ENCODE measurements around the gene HNRNPL.
"Not testable (repeated sequence)": the region's sequence is repeated elsewhere in the genome, so short reads cannot be mapped to it uniquely, and the experiment has no call there.

Gene HNRNPL

DNA sequence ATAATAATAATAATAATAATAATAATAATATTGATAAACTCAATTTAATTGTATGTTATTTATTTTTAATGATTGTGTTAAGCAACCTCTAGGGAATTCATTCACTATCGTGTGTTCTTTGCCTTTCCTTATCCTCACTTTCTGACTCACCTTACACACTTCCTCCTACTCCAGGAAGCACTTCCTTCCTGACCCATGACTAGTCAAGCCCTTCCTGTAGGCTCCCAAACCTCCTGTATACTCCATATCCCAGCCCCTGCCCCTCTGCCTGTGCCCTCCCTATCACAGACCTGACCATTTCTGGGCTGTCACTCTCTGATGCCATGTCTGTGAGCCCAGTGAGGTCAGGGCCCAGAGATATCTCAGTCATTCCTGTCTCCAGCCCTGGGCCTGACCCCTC, 44.6 kb downstream of the HNRNPL start:
- peak overlapping the region; percentile 9; the same call in 1 of the 2 replicates for H3K27ac ChIP-seq
- CTCF ChIA-PET, result no interaction called here
- POLR2A ChIA-PET (ENCODE audit: low non-redundant PET), result no interaction called here
- TF ChIP-seq, protein P1, sequence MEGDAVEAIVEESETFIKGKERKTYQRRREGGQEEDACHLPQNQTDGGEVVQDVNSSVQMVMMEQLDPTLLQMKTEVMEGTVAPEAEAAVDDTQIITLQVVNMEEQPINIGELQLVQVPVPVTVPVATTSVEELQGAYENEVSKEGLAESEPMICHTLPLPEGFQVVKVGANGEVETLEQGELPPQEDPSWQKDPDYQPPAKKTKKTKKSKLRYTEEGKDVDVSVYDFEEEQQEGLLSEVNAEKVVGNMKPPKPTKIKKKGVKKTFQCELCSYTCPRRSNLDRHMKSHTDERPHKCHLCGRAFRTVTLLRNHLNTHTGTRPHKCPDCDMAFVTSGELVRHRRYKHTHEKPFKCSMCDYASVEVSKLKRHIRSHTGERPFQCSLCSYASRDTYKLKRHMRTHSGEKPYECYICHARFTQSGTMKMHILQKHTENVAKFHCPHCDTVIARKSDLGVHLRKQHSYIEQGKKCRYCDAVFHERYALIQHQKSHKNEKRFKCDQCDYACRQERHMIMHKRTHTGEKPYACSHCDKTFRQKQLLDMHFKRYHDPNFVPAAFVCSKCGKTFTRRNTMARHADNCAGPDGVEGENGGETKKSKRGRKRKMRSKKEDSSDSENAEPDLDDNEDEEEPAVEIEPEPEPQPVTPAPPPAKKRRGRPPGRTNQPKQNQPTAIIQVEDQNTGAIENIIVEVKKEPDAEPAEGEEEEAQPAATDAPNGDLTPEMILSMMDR (conservative IDR thresholded peaks at IDR 0.05; ENCODE audit: low read depth), result no peak
- DNase-seq (ENCODE audit: low spot score), result no peak

DNA sequence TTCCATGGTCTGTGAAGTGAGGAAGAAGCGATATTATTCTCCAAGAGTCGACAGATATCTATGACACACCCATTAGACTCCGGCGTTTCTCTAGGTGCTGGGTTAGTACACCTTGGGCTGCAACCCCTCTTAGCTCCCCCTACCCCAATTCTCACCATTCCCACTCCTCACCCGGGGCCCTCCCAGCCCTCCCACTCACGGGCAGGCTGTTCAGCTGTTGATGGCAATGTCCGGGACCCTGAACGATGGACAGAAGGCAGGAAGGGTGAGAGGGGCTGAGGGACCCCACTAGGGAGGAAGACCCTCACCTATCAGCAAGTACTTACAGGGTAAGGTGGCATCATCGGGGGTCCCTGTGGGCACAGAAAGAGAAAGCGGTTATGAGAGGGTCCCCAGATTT, 46.2 kb downstream of the HNRNPL start:
- ChIA-PET POLR2A (ENCODE audit: low non-redundant PET) (no interaction called here), CTCF (no interaction called here)
- no peak for DNase-seq (ENCODE audit: low spot score)
- TF ChIP-seq, protein P1 (conservative IDR thresholded peaks at IDR 0.05; ENCODE audit: low read depth), result no peak
- no peak overlapping the region for H3K27ac ChIP-seq

DNA sequence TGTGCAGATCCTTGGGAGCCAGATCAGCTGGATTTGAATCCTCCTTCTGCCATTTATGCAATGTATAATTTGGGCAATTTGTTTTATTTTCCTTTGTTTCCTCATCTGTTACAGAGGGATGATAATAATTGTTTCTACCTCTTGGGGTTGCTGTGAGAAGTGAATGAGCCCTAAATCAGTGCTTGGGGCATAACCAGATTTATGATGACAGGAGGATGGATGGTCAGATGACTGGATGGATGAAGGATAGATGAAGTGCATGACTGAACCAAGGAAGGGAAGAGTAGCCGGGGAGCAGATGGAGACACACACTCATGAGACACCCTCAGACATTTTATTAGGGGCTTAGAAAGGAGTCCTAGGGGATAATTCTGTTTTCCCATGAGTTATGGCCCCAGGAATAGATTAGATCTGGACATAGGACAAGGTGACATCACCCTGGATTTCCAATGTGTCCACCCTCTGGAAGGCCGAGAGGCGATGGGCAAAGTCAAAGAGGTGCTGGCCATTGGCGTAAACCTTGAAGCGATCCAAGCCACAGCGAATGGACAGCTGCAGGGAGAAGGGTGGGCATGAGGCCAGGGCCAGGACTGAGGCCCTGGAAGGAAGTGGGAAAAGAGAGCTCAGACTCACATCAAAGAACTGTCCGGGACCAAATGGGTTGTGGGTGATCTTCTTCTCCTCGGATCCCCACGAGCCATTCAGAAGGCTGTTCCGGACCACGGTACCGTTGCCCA, 48.3 kb downstream of the HNRNPL start:
- H3K27ac ChIP-seq, result no peak overlapping the region
- CTCF ChIA-PET, result no interaction called here
- TF ChIP-seq, protein P1 (conservative IDR thresholded peaks at IDR 0.05; ENCODE audit: low read depth), result no peak
- POLR2A ChIA-PET (ENCODE audit: low non-redundant PET), result no interaction called here
- DNase-seq (ENCODE audit: low spot score), result no peak

DNA sequence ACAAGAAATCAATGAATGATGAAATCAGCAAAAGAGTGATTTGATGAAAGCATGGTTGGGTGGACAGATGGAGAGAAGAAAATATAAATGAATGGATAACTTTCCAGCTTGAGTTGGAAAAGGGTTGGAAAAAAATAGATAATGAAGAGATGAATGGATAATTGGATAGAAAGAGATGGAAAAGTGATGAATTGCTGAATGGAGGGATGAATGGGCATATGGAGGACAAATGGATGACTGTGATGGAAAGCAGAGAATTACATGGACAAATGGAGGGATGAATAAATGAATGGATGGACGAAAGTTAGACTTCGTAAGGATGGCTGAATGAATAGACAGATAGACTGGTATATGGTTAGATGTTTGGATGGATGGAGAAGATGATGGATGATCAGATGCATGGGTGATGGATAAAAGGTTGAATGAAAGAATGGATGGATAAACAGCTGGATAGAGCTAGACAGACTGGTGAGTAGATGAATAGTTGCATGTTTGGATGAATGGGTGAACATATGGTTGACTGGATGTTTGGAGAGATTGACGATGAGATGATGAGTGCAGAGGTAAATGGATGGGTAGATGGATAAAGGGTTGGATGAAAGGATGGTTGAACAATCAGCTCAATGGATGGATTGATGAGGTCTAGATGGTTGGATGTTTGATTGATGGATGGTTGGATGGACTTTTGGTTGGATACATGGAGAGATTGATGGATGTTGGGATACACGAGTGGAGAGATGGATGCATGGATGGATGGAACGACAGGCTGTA, 49.0 kb downstream of the HNRNPL start:
- POLR2A ChIA-PET (ENCODE audit: low non-redundant PET), result no interaction called here
- H3K27ac ChIP-seq, result no peak overlapping the region
- CTCF ChIA-PET, result no interaction called here
- DNase-seq (ENCODE audit: low spot score), result no peak
- TF ChIP-seq, protein P1 (conservative IDR thresholded peaks at IDR 0.05; ENCODE audit: low read depth), result no peak

DNA sequence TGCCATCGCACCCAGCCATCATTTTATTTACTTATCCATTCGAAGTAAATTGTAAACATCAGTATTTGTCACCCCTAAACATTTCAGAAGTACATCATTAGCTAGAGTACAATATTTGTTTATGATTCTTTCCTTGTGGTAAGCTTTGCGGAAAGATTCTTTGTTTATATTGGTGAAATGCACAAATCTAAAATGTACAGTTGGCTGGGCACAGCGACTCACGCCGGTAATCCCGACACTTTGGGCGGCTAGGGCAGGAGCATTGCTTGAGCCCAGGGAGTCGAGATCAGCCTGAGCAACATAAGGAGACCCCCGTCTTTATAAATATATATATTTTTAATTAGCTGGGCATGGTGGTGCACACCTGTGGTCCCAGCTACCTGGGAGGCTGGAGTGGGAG, 50.7 kb downstream of the HNRNPL start:
- POLR2A ChIA-PET (ENCODE audit: low non-redundant PET), result no interaction called here
- CTCF ChIA-PET, result interaction anchor here (0.6 to 0.7 kb wide), 2 partner anchors 30 to 276 kb away, joined by 3 to 4 read pairs; no protein-coding TSS in a partner anchor
- TF ChIP-seq, protein P1 (conservative IDR thresholded peaks at IDR 0.05; ENCODE audit: low read depth), result no peak
- DNase-seq (ENCODE audit: low spot score), result no peak
- H3K27ac ChIP-seq, result peak overlapping the region; percentile 45; the same call in 1 of the 2 replicates

DNA sequence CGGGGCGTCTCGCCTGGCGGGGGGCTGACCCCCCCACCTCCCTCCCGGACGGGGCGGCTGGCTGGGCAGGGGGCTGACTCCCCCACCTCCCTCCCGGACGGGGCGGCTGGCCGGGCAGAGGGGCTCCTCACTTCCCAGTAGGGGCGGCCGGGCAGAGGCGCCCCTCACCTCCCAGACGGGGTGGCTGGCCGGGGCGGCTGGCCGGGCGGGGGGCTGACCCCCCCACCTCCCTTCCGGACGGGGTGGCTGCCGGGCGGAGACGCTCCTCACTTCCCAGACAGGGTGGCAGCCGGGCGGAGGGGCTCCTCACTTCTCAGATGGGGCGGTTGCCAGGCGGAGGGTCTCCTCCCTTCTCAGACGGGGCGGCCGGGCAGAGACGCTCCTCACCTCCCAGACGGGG, 52.0 kb downstream of the HNRNPL start:
- H3K27ac ChIP-seq; POLR2A ChIA-PET (ENCODE audit: low non-redundant PET); DNase-seq (ENCODE audit: low spot score); CTCF ChIA-PET: not testable (repeated sequence)

DNA sequence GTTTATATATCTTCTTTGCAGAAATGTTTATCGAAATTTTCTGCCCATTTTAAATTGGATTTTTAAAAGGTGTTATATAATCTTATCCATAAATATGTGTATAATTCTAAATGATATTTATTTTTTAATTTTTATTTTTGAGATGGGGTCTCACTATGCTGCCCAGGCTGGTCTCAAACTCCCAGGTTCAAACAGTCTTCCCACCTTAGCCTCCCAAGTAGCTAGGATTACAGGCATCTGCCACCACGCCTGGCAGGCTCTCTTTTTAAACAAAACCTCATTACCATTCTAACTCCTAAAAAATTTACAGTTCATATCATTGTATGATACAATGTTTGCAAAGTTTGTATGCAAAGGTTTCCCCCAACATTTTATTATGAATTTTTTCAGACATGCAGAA, 53.6 kb downstream of the HNRNPL start:
- POLR2A ChIA-PET (ENCODE audit: low non-redundant PET), result no interaction called here
- CTCF ChIA-PET, result no interaction called here

More for the DNA sequence above, 53.6 kb downstream of the HNRNPL start:
- DNase-seq (ENCODE audit: low spot score), result no peak
- H3K27ac ChIP-seq, result no peak overlapping the region
- TF ChIP-seq, protein P1 (conservative IDR thresholded peaks at IDR 0.05; ENCODE audit: low read depth), result no peak

Measured in RWPE1 (cell line).